Stimulated activated naive CD8-positive, alpha-beta T cell treated with anti-CD3 and anti-CD28 coated beads, Interleukin-15, Interleukin-2, amounts not matched to agents 100 U/mL and 50 U/mL, for 24 hours (primary cell): Measurements from ENCODE around the gene SNCAIP.
"Not testable (repeated sequence)": the region's sequence is repeated elsewhere in the genome, so short reads cannot be mapped to it uniquely, and the experiment has no call there.

ENCODE experiments used
- ATAC-seq: fragments of 150-1000 bp; cut with Tn5 transposase; one replicate; pipeline ENCODE4 v1.10.0; 2021
- DNase-seq: peaks from one replicate; pipeline ENCODE4 v3.0.0; 2021

SNCAIP gene

DNA sequence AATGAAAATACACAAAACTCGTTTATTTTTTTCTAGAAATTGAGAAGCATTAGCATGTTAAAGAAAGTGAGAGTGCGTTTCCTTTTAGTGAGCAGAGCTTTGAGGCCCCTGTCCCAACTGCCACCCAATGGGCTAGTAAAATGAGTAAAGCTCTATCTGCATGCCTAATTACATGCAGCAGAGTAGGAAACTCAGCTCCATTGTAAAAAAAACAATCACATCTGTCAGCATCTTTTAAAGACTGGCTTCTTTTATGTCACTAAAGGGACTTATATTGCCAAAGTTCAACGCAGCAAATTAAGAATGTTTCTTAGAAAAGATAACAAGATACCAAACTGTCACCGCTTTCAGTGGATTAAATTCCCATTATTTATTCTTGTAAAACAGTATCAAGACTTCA lies 154.0 kb downstream of the SNCAIP start:
- DNase-seq (no peak), ATAC-seq (no peak)

DNA sequence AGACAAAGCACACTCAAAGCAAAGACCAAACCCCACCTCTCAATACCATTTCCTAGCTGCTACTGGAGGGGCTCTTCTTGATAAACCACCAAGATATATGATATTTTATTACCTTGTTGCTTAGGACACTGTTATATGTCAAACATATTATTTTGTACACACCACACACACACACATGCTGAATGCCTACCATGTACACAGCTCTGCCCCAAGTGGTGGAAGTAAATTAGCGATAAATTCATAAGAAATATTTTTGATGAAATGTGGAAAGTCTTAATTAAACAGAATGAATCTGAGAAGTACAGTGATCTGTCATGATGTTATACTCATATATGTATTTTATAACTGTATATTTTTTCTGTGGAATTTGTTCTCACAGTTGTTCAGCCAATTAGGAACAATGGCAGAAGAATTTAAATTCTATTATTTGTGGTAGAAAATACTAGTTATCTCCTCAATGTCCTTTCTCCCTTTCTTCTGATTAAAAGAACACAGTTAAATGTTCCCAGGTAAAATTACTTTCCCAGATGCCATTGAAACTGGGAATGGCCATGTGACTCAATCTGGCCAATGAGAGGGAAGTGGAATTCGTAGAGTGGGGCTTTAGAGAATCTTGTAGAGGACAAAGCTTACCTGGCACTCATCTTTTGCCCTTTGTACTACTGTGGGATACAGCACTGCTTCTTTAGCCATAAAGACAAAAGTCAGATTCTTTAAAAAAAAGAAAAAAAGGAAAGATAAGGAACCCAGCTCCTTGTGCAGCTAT lies 156.5 kb downstream of the SNCAIP start:
- ATAC-seq (no peak), DNase-seq (no peak)

DNA sequence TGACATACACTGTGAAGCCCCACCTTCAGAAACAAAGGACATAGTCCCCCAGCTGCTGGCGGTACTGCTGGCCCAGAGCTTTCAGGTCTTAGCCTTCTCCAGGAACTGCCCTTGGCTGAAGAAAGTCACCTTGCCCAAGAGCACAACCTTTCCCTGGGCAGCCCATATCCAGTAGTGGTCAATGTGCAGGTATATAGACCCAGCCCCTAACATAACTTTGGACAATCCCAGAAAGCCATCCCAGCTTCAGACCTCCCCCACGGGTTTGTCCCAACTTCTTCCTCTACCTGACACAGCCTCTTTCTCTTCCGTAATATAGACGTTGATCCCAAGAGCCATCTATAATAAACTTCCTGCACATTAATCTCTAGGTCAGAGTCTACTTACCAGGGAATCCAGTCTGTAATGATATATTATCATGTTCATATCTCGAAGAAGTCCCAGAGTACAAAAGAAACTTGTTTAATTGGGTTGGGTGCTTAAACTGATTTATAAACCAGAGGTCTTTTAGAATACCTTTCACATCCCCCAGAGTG lies 157.4 kb downstream of the SNCAIP start:
- ATAC-seq = no peak

DNA sequence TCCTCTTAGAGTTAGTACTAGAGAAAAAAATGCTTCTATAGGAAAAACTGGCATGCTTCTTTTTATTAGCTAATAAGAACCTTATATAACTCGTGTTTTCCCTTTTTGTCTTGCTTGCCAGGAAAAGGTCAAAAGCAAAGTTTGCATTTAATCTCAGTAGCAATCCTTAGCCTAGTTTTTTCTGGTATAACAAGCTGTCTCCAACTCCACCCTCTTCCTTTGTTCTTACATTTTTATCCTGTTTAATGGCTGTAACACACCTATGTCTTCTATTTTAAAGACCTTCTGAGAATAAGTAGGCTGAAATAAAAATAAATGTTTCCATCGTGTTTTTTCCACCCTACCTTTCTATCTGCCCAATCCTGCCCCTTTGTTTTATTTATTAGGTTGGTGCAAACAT lies 158.3 kb downstream of the SNCAIP start:
- ATAC-seq (no peak), DNase-seq (no peak)

More for the DNA sequence above, 157.4 kb downstream of the SNCAIP start:
- DNase-seq = no peak

DNA sequence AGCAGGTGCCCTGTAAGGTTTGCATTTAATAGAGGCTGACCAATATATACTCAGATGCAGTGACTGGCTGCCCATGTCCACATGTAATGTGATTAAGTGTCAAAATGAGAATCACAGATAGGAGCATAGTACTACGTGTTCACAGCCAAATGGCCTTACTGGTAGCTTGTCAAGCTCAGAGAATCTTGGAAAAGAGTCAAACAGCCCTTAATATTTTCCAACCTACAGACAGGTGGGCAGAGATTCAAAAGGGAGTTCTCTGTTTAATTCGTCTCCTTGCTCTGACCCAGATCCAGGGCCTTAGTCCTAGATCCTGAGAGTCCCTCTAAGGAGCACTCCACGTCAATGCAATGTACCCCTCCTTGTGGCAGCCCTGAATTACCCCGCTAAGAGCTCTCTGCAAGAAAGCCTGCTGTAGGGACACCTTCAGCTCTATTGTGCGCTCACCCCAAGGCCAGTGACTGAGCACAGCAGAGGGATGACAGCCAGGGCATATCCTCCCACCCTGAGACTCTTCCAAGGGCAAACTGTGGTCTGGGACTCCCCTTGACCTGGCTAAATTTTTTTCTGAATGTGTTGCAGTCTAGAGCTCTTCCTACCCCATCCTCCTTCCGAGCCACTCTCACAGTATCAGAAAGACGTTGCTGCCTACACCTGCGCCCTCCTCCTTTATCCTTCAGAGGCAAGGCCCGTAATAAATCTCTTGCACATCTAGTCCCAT lies 159.2 kb downstream of the SNCAIP start:
- no peak for ATAC-seq

DNA sequence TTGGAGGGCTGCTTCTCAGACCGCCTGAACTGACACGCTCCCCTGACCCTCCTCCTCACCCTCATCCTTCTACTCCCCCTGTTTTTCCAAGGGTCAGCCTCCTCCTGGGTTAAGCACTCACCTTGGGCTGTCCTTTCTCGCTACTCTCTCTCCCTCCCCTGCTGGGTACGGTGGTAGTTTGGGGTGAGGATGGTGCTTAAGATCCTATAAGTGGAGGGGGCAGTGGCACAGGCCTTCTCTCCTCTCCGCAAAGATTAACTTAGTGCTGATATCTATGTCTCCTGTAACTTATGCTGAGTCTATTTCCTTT lies 159.7 kb downstream of the SNCAIP start:
- DNase-seq (no peak), ATAC-seq (no peak)

More for the DNA sequence above, 159.2 kb downstream of the SNCAIP start:
- DNase-seq = no peak

DNA sequence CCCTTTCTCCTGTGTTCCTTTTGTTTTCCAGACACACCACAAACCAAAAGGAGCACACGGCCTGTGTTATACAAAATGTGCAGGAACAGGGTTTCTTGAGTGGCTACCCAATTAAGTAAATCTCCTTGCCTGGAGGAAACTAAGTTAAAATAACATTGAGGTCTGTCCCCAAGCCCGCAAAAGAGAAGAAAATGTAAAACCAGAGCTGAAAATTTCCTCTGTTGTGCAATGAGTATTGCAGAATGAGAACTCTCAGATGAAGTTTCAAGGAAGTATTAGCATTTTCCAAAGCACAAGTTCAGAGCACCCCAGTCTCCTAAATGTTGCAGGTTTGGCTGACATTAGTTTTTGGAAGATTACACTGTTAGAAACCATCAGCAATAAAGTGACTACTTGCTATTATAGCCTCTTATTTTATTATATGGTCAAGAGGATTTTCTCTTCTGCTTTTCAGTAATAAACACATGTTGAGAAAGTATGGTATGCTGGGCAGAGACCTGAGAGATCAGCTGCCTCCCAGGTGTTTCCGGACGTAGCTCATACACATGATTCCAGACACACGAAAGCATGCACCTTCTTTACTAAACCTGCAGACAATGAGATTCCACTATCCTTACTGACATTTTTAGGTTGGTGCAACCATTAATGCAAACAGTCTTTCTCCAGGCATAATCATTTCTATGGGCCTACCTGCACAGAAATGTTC lies 161.3 kb downstream of the SNCAIP start:
- no peak for DNase-seq

DNA sequence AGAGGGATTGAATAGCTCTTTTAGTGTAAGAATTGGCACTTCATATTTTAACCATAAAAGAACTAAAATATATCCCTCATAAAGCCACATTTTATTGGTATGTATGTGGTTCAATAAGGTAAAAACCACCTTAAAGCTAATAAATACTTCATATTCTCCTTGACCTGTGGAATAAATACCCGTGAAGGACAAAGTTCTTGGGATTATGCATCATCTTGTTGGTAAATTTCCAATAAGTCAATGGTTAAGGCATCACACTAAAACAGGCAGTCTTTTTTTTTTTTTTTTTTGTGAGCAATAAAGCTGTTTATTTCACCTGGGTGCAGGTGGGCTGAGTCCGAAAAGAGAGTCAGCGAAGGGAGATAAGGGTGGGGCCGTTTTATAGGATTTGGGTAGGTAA lies 161.9 kb downstream of the SNCAIP start:
- DNase-seq (no peak), ATAC-seq (no peak)

More for the DNA sequence above, 161.3 kb downstream of the SNCAIP start:
- no peak for ATAC-seq

DNA sequence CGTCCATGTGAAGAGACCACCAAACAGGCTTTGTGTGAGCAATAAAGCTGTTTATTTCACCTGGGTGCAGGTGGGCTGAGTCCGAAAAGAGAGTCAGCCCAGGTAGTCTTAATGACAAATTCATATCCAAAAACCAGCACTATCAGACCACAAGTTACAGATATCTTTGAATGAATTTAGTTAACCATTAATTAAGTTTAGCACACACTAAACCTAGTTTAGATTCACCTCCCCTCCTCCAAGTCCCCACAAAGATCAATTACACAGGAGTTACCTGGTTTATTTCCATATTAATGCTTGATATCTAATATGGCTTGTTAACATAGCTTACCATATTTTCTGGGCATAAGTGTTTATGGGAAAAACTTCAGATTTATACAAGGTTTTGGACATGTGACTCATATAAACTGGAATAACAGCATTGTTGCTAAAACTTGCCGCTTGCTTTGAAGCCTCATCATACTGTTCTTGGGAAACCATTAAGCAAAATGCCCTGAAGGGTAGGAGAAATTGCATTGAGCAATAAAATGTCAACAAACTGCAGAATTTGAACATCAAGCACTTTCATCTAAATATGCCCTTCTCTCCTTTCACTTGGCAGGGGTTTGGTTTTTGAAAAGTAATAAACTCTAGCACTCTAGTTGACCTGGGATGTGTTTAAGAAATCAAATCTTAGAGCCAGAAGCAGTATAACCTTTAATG lies 166.9 kb downstream of the SNCAIP start:
- no peak for ATAC-seq
- no peak for DNase-seq

DNA sequence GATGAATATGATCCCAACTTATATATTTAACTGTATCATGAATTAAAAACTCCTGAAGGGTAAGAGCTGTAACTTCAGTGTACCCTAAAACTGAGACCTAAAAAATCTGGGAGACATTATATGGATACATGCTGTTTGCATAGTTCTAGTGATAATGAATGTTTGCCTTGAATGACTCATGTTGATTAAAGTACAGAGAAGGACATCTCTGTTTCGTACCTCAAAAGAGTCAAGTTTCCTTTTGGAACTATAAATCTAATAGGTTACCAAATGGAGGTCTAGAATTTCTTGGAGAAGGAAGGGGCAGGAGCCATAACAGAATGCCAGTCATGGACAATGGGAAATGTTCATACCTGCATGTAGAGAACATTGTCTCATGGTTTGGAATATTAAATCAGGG lies 168.1 kb downstream of the SNCAIP start:
- ATAC-seq = no peak

DNA sequence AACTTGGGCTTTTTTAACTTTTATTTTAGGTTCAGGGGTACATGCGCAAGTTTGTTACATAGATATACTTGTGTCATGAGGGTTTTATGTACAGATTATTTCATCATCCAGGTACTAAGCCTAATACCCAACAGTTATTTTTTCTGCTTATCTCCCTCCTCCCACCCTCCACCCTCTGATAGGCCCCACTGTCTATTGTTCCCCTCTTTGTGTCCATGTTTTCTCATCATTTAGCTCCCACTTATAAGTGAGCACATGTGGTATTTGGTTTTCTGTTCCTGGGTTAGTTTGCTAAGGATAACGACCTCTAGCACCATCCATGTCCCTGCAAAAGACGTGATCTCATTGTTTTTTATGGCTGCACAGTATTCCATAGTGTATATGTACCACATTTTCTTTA lies 172.1 kb downstream of the SNCAIP start:
- ATAC-seq (no peak), DNase-seq (no peak)

More for the DNA sequence above, 168.1 kb downstream of the SNCAIP start:
- no peak for DNase-seq

DNA sequence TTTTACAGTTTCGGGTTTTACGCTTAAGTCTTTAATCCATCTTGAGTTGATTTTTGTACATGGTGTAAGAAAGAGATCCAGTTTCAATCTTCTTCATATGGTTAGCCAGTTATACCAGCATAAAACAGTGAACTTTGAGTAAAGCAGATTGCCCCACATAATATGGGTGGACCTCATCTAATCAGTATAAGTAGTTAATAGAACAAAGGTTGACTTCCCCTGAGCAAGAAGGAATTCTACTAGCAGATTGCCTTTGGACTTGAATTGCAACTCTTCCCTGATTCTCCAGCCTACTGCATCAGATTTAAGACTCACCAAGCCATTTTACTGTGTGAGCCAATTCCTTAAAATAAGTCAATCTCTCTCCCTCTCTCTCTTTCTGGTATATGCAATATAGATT lies 173.2 kb downstream of the SNCAIP start:
- ATAC-seq (no peak), DNase-seq (no peak)

DNA sequence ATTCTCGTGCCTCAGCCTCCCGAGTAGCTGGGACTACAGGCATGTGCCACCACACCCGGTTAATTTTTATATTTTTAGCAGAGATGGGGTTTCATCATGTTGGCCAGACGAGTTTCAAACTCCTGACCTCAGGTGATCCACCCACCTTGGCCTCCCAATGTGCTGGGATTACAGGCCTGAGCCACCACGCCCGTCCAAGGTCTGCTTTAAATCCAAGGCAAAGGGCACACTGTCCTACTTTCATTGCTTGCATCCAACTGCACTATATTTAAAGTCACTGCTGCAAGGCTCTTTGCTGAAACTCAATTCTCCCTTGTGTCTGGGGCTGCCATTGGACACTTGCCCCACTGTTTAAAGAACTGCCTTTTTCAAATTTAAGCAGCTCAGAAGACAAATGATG lies 174.6 kb downstream of the SNCAIP start:
- DNase-seq, ATAC-seq: not testable (repeated sequence)

DNA sequence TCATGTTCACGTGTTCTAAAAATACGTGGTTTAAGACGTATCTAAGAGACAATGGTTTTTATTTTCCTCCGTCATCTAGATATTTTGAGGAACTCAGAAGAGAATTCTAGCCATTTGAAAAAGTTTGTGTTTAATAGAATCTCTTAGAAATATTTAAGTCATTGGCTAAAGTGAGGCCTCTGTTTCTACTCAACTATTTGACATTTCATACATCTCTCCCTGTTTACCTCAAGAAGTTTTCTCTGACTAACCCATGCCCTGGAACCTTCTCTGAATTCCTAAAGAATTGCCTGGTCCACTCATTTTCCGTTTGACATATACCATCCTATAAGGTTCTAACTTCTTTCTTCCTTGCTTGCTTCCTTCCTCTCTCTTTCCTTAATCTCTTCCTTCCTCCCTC lies 178.7 kb downstream of the SNCAIP start:
- no peak for ATAC-seq
- DNase-seq = no peak

DNA sequence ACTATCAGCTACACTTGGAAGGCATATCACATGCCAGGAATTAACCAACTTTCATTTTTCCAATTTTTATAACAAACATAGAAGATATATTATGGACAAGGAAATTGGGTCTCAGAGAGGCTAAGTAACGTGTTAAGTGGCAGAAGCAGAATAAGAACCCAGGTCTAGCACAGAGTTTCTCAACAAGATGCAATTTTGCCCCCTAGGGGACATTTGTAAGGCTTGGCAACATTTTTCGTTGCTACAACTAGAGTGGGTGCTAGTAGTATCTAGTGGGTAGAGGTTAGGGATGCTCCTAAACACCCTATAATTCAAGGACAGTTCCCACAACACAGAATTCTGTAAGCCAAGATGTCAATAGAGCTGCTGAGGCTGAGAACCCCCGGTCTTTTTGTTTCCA lies 180.6 kb downstream of the SNCAIP start:
- no peak for DNase-seq
- no peak for ATAC-seq

DNA sequence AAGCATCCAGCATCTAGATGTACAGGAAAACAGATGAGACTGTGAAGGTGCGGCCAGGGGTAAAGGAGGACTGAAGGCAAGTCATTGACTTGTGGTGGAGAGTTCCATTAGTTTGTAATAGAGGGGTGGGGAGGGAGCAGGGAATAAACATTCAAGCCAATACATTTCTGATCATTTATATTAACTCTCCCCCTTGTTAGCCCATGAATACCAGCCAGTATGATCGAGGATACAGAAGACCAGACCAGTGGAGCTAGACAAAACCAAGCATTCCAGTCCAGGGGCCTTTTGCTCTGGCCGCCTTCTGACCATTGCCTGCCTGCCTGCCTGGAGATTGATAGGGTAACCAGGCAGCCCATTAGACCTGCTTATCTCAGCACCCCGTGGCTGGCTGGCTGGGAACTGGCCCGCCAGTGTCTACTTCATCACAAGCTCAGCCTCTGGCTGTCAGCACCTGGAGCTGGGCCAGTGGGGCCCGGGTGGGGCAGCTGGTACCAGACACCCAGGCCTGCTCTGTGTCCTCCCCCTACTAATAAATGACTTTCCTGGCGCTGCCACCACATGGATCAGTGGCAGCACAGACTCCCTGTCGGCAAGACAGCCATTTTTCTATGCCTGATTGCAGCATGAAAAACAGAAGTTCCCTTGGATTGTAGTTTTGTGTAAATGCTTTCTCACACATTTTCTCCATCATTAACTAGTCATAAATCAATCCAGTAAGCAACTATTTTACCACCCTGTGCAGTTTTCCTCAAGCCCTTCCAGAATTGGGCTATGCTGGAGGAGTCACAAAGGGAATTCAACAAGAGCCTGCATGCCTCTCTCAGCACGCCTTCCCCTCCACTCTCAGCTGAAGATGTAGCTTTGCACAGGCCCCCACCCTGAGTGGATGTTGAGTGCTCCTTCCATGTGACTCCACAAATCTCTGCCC lies 181.3 kb downstream of the SNCAIP start:
- DNase-seq (no peak), ATAC-seq (no peak)

DNA sequence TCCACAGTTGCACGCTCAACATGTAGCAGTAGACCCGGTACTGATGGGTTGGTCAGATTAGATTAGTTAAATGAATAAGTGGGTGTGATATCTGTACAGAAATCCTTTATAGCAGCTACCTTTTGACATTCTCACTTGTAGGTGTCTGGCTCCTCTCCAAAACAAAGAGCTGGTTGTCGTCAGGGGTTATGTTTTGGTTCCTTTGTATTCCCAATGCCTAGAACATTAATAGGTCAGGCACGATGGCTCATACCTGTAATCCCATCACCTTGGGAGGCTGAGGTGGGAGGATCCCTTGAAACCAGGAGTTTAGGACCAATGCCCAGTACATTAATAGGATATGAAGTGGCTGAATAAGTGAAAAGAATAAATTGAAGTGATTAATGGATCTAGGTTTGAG lies 182.1 kb downstream of the SNCAIP start:
- ATAC-seq = no peak
- no peak for DNase-seq

DNA sequence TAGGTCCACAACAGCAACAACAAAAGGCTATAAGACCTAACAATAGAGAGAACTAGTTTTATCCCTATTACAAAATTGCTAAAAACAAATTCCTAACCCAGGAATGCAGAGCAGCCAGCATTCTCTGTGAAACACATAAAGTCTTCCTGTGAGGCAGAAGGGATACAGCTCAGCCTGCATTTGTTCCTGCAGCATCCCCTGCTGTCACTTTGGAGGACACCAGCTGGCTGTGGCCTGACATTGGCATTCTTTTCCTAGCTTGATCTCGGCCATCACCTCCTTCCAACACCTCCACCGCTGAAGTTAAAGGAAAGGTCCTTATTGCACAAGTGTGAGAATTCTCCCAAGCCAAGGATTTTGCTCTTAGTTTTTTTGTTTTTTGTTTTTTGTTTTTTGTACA lies 186.1 kb downstream of the SNCAIP start:
- DNase-seq = no peak
- no peak for ATAC-seq

DNA sequence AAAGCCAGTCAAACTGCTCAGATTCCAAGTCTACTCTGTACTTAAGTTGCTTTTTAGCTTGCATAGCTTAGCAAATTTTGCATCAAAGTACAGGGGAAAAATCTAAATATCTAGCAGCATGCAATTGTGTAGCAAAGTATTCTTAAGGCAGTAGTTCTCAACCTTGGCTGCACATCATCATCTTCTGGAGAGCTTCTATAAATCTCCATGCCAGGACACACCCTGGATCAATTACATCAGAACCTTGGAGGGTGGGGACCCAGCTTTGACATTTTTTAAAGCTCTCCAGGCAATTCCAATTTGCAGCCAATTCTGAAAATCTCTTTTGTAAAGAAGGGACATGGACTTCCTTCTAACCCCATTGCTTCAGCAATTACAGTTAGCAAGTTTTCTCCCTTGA lies 187.5 kb downstream of the SNCAIP start:
- ATAC-seq (no peak), DNase-seq (no peak)

DNA sequence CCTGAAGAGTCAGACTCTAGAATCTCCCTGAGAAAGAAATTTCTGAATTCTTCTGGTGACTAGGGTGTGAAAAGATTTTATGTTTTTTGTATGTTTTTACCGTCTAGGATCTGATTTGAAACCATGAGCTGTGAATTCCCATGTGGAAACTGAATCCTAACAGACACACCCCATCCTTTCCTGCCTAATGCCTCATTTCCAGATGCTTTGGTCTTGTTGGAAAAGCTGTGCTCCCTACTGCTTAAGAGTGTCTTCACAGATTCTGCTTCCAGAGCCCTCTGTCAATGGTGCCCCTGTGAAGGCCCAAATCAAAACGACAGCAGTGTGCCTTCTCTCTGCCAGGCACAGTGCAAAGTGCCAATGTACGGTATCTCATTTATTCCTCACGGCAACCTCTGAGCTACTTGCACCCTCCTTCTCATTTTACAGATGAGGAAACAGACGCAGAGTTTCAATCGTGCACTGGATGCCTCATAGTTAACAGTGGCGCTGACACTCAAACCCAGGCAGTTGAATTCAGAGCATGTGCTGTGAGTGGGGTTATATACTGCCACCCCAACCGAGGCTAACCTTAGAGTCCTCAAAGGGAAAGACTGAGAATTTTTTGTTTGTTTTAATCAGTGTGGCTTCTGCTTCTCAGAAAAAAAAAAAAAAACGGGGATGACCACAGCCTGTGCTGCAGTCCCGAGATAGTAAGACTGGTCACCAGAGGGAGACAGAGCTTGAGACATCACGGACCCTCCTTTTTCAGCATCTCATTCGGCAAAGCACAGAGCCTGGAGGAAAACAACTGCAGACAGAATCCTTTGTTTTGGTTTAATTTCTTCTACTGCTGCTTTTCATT lies 188.4 kb downstream of the SNCAIP start:
- DNase-seq (no peak), ATAC-seq (no peak)
